K562 (cell line): Measurements from ENCODE around the gene ELF1. TPM values are rescaled to one million over a fixed set of nuclear protein-coding genes. Genes with fewer than 3 reads are reported as not detected.

ENCODE experiments used
- ASH1L ChIP-seq: fragments of 450-650 bp; IDR thresholded peaks from 2 replicates; pipeline ENCODE4 v1.6.1; 2018; ENCODE audit warnings: borderline replicate concordance, mild to moderate bottlenecking, low read depth; ENCODE audit not compliant: partially characterized antibody
- ATF1 ChIP-seq, 2 experiments: fragments of 450-650 bp in 1 of 2; IDR thresholded peaks; 2 replicates each; pipeline ENCODE4 v1.6.1; 2016; ENCODE audit warnings: missing compliant biosample characterization in 1 of 2, missing genetic modification characterization in 1 of 2
- CAMTA2 ChIP-seq: fragments of 250-450 bp; sonication (Bioruptor Pico); conservative IDR thresholded peaks from 2 replicates; pipeline ENCODE4 v1.5.1; 2022
- HCFC1 ChIP-seq: IDR thresholded peaks from 2 replicates; pipeline ENCODE4 v1.6.1; 2012; ENCODE audit warnings: low read depth, low read length, improper control_type of control experiment
- HMG20A ChIP-seq: fragments of 450-650 bp; formaldehyde crosslinking; conservative IDR thresholded peaks from 2 replicates; pipeline ENCODE4 v1.4.0; 2020; ENCODE audit warnings: mild to moderate bottlenecking, mixed read lengths
- HNRNPK ChIP-seq: fragments of 200-400 bp; formaldehyde crosslinking; IDR thresholded peaks from one replicate; pipeline ENCODE4 v1.6.1; 2018; ENCODE audit warnings: mild to moderate bottlenecking, low read depth, low read length; ENCODE audit not compliant: poor library complexity, severe bottlenecking
- HOXB6 ChIP-seq: fragments of 250-450 bp; sonication (Bioruptor Pico); IDR thresholded peaks from 2 replicates; pipeline ENCODE4 v1.5.1; 2022; ENCODE audit warnings: mild to moderate bottlenecking, borderline replicate concordance
- L3MBTL2 ChIP-seq: fragments of 450-650 bp; IDR thresholded peaks from 2 replicates; pipeline ENCODE4 v1.6.1; 2016; ENCODE audit warnings: mild to moderate bottlenecking, moderate library complexity
- NFE2L1 ChIP-seq: fragments of 450-650 bp; IDR thresholded peaks from 2 replicates; pipeline ENCODE4 v1.6.1; 2016; ENCODE audit warnings: missing genetic modification characterization, low read depth, mild to moderate bottlenecking, missing compliant biosample characterization, moderate library complexity, borderline replicate concordance
- NR1H2 ChIP-seq: sonication (generic); formaldehyde crosslinking; IDR thresholded peaks from 2 replicates; pipeline ENCODE4 v1.4.0; 2020; ENCODE audit warnings: mild to moderate bottlenecking, missing genetic modification reagents
- SLC30A9 ChIP-seq: fragments of 250-450 bp; sonication (Bioruptor Pico); IDR thresholded peaks from 2 replicates; pipeline ENCODE4 v1.8.0; 2022; ENCODE audit warnings: mild to moderate bottlenecking, moderate library complexity
- SMAD1 ChIP-seq: fragments of 150-350 bp; IDR thresholded peaks from 2 replicates; pipeline ENCODE4 v1.6.1; 2014; ENCODE audit warnings: low read length, low read depth; ENCODE audit not compliant: partially characterized antibody
- TAF1 ChIP-seq: IDR thresholded peaks from 2 replicates; pipeline ENCODE4 v1.6.1; 2011; ENCODE audit warnings: mild to moderate bottlenecking, low read length, moderate library complexity; ENCODE audit not compliant: insufficient read depth, control insufficient read depth, severe bottlenecking; ENCODE audit errors: extremely low read depth
- TFAM ChIP-seq: fragments of 250-450 bp; sonication (Bioruptor Pico); conservative IDR thresholded peaks from 2 replicates; pipeline ENCODE4 v1.5.0; 2021; ENCODE audit warnings: mild to moderate bottlenecking, moderate library complexity
- U2AF1 ChIP-seq: fragments of 200-400 bp; formaldehyde crosslinking; optimal IDR thresholded peaks from 2 replicates; pipeline ENCODE3; 2017; ENCODE audit warnings: mild to moderate bottlenecking, low read depth, low read length, moderate library complexity
- ZBTB1 ChIP-seq: sonication (generic); formaldehyde crosslinking; IDR thresholded peaks from 2 replicates; pipeline ENCODE4 v1.8.1; 2023; ENCODE audit warnings: missing genetic modification reagents, low read depth, mild to moderate bottlenecking, borderline replicate concordance
- ZHX1 ChIP-seq: fragments of 150-350 bp; conservative IDR thresholded peaks from 2 replicates; pipeline ENCODE4 v1.6.1; 2014; ENCODE audit warnings: low read length
- ZNF146 ChIP-seq: IDR thresholded peaks from one replicate; pipeline ENCODE4 v1.6.1; 2018; ENCODE audit warnings: missing compliant biosample characterization; ENCODE audit not compliant: unreplicated experiment
- ZNF589 ChIP-seq: fragments of 200-800 bp; sonication (Bioruptor generic); IDR thresholded peaks from 2 replicates; pipeline ENCODE4 v1.6.1; 2016; ENCODE audit warnings: low read depth, missing genetic modification characterization, missing compliant biosample characterization
- polyA plus RNA-seq, 8 experiments: library from polyadenylated mRNA; depleted of rRNA in 4 of 8; stranded (reverse) in 5 of 8; unstranded in 3 of 8; fragments of >200 nt; fragmentation: Nextera tagmentation in 2 of 8; fragmentation: Illumina TruSeq in 1 of 8; extraction: Ambion mirVana in 2 of 8; extraction: Trizol in 1 of 8; gene quantifications; 2 replicates each; pipeline versions ENCODE4 v1.2.1 to v1.2.3, GENCODE V29; 2011 to 2014; ENCODE audit warnings: inconsistent platforms in 1 of 8, missing spikeins in 1 of 8
- total RNA-seq, 7 experiments: library from RNA; depleted of rRNA in 6 of 7; stranded (reverse); fragments of >200 nt in 6 of 7; fragmentation: Illumina TruSeq in 2 of 7; extraction: Trizol in 2 of 7; gene quantifications; 2 replicates each; pipeline versions ENCODE4 v1.2.1 to v1.2.3, GENCODE V29; 2011 to 2021; ENCODE audit warnings: low replicate concordance in 1 of 7
- TF ChIP-seq, protein P1 (sequence below): fragments of 250-450 bp; sonication (Bioruptor Pico); IDR thresholded peaks from 2 replicates; pipeline ENCODE4 v1.8.0; 2021; ENCODE audit warnings: borderline replicate concordance, mild to moderate bottlenecking, moderate library complexity; ENCODE audit not compliant: poor library complexity, severe bottlenecking
- TF ChIP-seq, protein P2 (sequence below): fragments of 250-450 bp; sonication (Bioruptor Pico); IDR thresholded peaks from 2 replicates; pipeline ENCODE4 v1.8.0; 2022; ENCODE audit warnings: inconsistent platforms
- TF ChIP-seq, protein P3 (sequence below): fragments of 250-450 bp; sonication (Bioruptor Pico); IDR thresholded peaks from 2 replicates; pipeline ENCODE4 v1.8.0; 2021; ENCODE audit warnings: moderate library complexity, mild to moderate bottlenecking, inconsistent platforms

Gene ELF1
- total and polyA plus RNA-seq, 9 of the 15 experiments (the other 6 are each of a cell fraction or from before 2014, with no cell fraction given), result 24.7 to 54.4 (median 33.4) TPM

GRCh38 chr13:41019011-41019487, at the start of gene ELF1 (continued):
- TF ChIP-seq HOXB6 (CRISPR knock-in tag) (no peak), TFAM (CRISPR knock-in tag) (no peak), ZNF146 (CRISPR knock-in tag) (no peak), ATF1 (CRISPR knock-in tag; IDR thresholded peaks at IDR 0.05) (no peak), ATF1 (tag; IDR thresholded peaks at IDR 0.05) (peak; percentile 45), SLC30A9 (no peak), U2AF1 (no peak), ASH1L (no peak), NR1H2 (CRISPR knock-in tag) (no peak), ZBTB1 (CRISPR knock-in tag) (no peak), ZHX1 (no peak), HNRNPK (no peak), NFE2L1 (tag) (no peak), ZNF589 (CRISPR knock-in tag) (no peak), CAMTA2 (no peak), L3MBTL2 (peak; percentile 34; the same call in 1 of the 2 replicates), HCFC1 (no peak), SMAD1 (no peak), TAF1 (peak; percentile 40), HMG20A (CRISPR knock-in tag) (no peak)
- TF ChIP-seq, protein P1, sequence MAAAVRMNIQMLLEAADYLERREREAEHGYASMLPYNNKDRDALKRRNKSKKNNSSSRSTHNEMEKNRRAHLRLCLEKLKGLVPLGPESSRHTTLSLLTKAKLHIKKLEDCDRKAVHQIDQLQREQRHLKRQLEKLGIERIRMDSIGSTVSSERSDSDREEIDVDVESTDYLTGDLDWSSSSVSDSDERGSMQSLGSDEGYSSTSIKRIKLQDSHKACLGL (CRISPR knock-in tag), result no peak
- TF ChIP-seq, protein P2, sequence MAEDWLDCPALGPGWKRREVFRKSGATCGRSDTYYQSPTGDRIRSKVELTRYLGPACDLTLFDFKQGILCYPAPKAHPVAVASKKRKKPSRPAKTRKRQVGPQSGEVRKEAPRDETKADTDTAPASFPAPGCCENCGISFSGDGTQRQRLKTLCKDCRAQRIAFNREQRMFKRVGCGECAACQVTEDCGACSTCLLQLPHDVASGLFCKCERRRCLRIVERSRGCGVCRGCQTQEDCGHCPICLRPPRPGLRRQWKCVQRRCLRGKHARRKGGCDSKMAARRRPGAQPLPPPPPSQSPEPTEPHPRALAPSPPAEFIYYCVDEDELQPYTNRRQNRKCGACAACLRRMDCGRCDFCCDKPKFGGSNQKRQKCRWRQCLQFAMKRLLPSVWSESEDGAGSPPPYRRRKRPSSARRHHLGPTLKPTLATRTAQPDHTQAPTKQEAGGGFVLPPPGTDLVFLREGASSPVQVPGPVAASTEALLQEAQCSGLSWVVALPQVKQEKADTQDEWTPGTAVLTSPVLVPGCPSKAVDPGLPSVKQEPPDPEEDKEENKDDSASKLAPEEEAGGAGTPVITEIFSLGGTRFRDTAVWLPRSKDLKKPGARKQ (CRISPR knock-in tag), result no peak
- TF ChIP-seq, protein P3, sequence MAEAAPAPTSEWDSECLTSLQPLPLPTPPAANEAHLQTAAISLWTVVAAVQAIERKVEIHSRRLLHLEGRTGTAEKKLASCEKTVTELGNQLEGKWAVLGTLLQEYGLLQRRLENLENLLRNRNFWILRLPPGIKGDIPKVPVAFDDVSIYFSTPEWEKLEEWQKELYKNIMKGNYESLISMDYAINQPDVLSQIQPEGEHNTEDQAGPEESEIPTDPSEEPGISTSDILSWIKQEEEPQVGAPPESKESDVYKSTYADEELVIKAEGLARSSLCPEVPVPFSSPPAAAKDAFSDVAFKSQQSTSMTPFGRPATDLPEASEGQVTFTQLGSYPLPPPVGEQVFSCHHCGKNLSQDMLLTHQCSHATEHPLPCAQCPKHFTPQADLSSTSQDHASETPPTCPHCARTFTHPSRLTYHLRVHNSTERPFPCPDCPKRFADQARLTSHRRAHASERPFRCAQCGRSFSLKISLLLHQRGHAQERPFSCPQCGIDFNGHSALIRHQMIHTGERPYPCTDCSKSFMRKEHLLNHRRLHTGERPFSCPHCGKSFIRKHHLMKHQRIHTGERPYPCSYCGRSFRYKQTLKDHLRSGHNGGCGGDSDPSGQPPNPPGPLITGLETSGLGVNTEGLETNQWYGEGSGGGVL (CRISPR knock-in tag), result no peak
